A673 (cell line): ENCODE results near the gene ACAP2. TPM values are rescaled to one million over a fixed set of nuclear protein-coding genes. Genes with fewer than 3 reads are reported as not detected.

Experiments
- BruUV-seq: library from RNA; stranded (reverse); fragments of 400-500 nt; replicated peaks from 2 replicates; lab custom pipeline; 2021; lab: Mats Ljungman, UMichigan
- CTCF ChIA-PET: fragments of 300-600 bp; sonication (Branson Sonifier 250); formaldehyde crosslinking; loops from one replicate; lab custom pipeline; 2022; ENCODE audit warnings: antibody characterized with exemption; lab: Charles Lee
- POLR2A ChIA-PET: fragments of 300-600 bp; sonication (Branson Sonifier 250); formaldehyde crosslinking; loops from one replicate; lab custom pipeline; 2022; ENCODE audit warnings: antibody characterized with exemption; ENCODE audit not compliant: low non-redundant PET; lab: Charles Lee
- DNase-seq: peaks from one replicate; pipeline ENCODE4 v3.0.0-alpha.2; 2015; ENCODE audit warnings: low spot score
- H3K27ac ChIP-seq: fragments of 200-600 bp; sonication (generic); 2 replicates; pipeline ENCODE4 v1.5.1; 2016; ENCODE audit warnings: mixed run types, low read depth, mild to moderate bottlenecking, mixed read lengths, antibody characterized with exemption, low read length; ENCODE audit not compliant: poor library complexity, severe bottlenecking
- H3K27me3 ChIP-seq: fragments of 200-600 bp; sonication (generic); replicated peaks from 2 replicates; pipeline ENCODE4 v1.6.1; 2017; ENCODE audit warnings: mixed run types, low read depth, mild to moderate bottlenecking, mixed read lengths, antibody characterized with exemption, low read length; ENCODE audit not compliant: insufficient read depth, poor library complexity
- H3K36me3 ChIP-seq: fragments of 200-600 bp; sonication (generic); 2 replicates; pipeline ENCODE4 v1.6.1; 2016; ENCODE audit warnings: mixed run types, mild to moderate bottlenecking, mixed read lengths, antibody characterized with exemption, low read length; ENCODE audit not compliant: insufficient read depth, poor library complexity, severe bottlenecking
- H3K4me1 ChIP-seq: fragments of 200-600 bp; sonication (generic); 2 replicates; pipeline ENCODE4 v1.6.1; 2017; ENCODE audit warnings: mixed run types, mild to moderate bottlenecking, mixed read lengths, antibody characterized with exemption, low read length; ENCODE audit not compliant: insufficient read depth, poor library complexity, severe bottlenecking
- H3K4me3 ChIP-seq: fragments of 200-600 bp; sonication (generic); 2 replicates; pipeline ENCODE4 v1.5.1; 2016; ENCODE audit warnings: low read depth, mixed run types, mild to moderate bottlenecking, mixed read lengths, low read length; ENCODE audit not compliant: poor library complexity, severe bottlenecking
- H3K9me3 ChIP-seq: fragments of 200-600 bp; sonication (generic); 2 replicates; pipeline ENCODE4 v1.6.1; 2016; ENCODE audit warnings: mixed run types, low read depth, mild to moderate bottlenecking, mixed read lengths, antibody characterized with exemption, low read length; ENCODE audit not compliant: poor library complexity, severe bottlenecking
- EZH2 ChIP-seq: fragments of 200-600 bp; sonication (generic); IDR thresholded peaks from 2 replicates; pipeline ENCODE4 v1.6.1; 2017; ENCODE audit warnings: borderline replicate concordance, low read depth, mild to moderate bottlenecking, mixed read lengths, antibody characterized with exemption, low read length; ENCODE audit not compliant: poor library complexity, severe bottlenecking
- intact Hi-C: fragments of 100-400 bp; cut with micrococcal nuclease; formaldehyde crosslinking; loops from one replicate; pipeline ENCODE4 v1.10.0; 2022; ENCODE audit not compliant: unreplicated experiment
- total RNA-seq: library from RNA; stranded (reverse); gene quantifications from 2 replicates; pipeline ENCODE4 v1.2.3, GENCODE V29; 2021
- TF ChIP-seq, protein P1 (sequence below): fragments of 300-800, 200-600 bp; sonication (generic); conservative IDR thresholded peaks from 2 replicates; pipeline ENCODE4 v1.5.1; 2017; ENCODE audit warnings: low read depth, mild to moderate bottlenecking, antibody characterized with exemption, low read length, moderate library complexity, mixed read lengths

Gene ACAP2
- total RNA-seq, 1 experiment from 2014 or later = 47.4 TPM

DNA sequence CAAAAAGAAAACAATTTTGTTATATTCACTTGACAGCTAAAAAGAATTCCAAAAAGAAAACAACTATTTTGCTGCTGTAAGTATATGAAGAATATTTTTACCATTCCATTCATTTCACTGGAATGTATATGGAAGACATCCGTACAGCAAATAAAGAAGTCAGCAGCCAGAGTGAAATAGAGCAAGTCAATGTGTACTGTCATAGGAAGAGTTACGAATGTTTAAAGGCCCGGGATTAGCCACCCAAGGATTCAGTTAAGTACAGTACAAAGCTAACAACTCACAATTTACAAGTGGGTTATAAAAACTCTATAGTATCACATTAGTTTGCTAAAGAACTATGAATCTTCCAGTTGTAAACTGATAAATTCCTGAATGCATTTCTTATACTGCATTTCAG, 157.4 kb downstream of the ACAP2 start:
- POLR2A ChIA-PET = no interaction called here

DNA sequence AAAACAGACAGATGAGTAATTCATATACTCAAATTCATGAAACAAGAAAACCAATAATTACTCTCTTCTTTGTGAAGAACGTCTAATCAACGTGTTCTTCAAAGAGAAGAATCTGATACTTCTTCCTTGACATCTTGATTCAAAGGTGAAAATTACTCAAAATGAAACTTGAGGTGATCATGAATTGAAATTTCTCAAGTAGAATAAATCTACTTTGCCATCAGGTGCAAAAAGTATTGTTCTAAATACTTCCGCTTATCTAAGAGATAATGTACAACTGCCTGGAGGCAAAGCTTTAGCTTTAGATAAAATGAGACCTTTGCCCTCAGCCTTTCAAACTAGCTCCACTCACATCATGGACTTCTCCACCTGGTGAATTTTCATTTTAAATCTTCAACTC, 158.0 kb downstream of the ACAP2 start:
- intact Hi-C loops = no loop called here
- no peak overlapping the region for H3K27ac ChIP-seq
- DNase-seq = no peak
- POLR2A ChIA-PET = no interaction called here
- CTCF ChIA-PET = no interaction called here
- no peaks in the 10 kb centered on the region for H3K27me3 ChIP-seq
- peaks cover 12% of the 10 kb centered on the region for H3K36me3 ChIP-seq
- H3K9me3 ChIP-seq = no peaks in the 10 kb centered on the region
- H3K4me1 ChIP-seq = no peaks in the 10 kb centered on the region
- no peak for TF ChIP-seq EZH2
- TF ChIP-seq, protein P1, sequence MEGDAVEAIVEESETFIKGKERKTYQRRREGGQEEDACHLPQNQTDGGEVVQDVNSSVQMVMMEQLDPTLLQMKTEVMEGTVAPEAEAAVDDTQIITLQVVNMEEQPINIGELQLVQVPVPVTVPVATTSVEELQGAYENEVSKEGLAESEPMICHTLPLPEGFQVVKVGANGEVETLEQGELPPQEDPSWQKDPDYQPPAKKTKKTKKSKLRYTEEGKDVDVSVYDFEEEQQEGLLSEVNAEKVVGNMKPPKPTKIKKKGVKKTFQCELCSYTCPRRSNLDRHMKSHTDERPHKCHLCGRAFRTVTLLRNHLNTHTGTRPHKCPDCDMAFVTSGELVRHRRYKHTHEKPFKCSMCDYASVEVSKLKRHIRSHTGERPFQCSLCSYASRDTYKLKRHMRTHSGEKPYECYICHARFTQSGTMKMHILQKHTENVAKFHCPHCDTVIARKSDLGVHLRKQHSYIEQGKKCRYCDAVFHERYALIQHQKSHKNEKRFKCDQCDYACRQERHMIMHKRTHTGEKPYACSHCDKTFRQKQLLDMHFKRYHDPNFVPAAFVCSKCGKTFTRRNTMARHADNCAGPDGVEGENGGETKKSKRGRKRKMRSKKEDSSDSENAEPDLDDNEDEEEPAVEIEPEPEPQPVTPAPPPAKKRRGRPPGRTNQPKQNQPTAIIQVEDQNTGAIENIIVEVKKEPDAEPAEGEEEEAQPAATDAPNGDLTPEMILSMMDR = no peak
- BruUV-seq = no TSS peak
- no peak overlapping the region for H3K4me3 ChIP-seq

More for the DNA sequence above, 157.4 kb downstream of the ACAP2 start:
- no peak for DNase-seq
- no TSS peak for BruUV-seq
- Histone ChIP-seq H3K27ac (no peak overlapping the region), H3K27me3 (no peaks in the 10 kb centered on the region), H3K4me3 (no peak overlapping the region), H3K36me3 (peaks cover 16% of the 10 kb centered on the region), H3K4me1 (no peaks in the 10 kb centered on the region), H3K9me3 (no peaks in the 10 kb centered on the region)
- TF ChIP-seq, protein P1 = no peak
- TF ChIP-seq EZH2 = no peak
- intact Hi-C loops = no loop called here
- CTCF ChIA-PET = no interaction called here

DNA sequence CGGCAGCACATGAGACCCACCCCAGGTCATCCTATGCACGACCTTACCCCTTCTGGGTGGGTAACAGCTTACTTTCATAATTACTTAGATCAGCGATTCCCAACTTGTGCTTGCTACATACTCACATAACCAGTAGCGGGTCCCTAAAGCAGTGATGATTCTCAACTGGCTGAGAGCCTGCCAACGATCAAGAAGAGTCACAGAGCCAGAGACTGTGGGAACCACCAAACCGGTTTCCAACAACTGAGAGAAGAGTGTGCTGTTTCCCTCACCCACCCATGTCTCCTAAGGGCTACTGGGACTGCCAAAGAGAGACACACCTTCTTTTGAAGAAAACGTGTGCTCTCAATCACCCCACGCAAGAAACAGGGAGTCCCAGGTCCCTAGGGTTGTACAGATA, 159.9 kb downstream of the ACAP2 start:
- TF ChIP-seq EZH2 = no peak
- TF ChIP-seq, protein P1 = no peak
- Histone ChIP-seq H3K9me3 (no peaks in the 10 kb centered on the region), H3K27me3 (no peaks in the 10 kb centered on the region), H3K27ac (no peak overlapping the region), H3K36me3 (peaks cover 3% of the 10 kb centered on the region), H3K4me3 (no peak overlapping the region), H3K4me1 (no peaks in the 10 kb centered on the region)
- BruUV-seq = no TSS peak
- POLR2A ChIA-PET = no interaction called here
- CTCF ChIA-PET = no interaction called here
- DNase-seq = no peak
- intact Hi-C loops = no loop called here
